HUES48 (cell line): Measurements from ENCODE around the gene CIRBP.
A peak's percentile ranks its signal among the peaks of the same experiment; 100 is the strongest.

Experiments
- H3K27ac ChIP-seq: one replicate; pipeline ENCODE4 v1.7.0; 2013; ENCODE audit warnings: low read depth, low read length, inconsistent platforms
- H3K27me3 ChIP-seq: 2 replicates; pipeline ENCODE4 v1.6.1; 2013; ENCODE audit warnings: mild to moderate bottlenecking, low read length; ENCODE audit not compliant: control insufficient read depth, insufficient read depth
- H3K36me3 ChIP-seq: 2 replicates; pipeline ENCODE4 v1.6.1; 2013; ENCODE audit warnings: low read length; ENCODE audit not compliant: control insufficient read depth, insufficient read depth
- H3K4me1 ChIP-seq: 2 replicates; pipeline ENCODE4 v1.6.1; 2013; ENCODE audit warnings: mild to moderate bottlenecking, low read length; ENCODE audit not compliant: control insufficient read depth, insufficient read depth
- H3K4me3 ChIP-seq: 2 replicates; pipeline ENCODE4 v1.5.1; 2013; ENCODE audit warnings: mild to moderate bottlenecking, low read depth, low read length
- H3K9ac ChIP-seq: 2 replicates; pipeline ENCODE4 v1.6.1; 2013; ENCODE audit warnings: mild to moderate bottlenecking, low read depth, low read length, moderate library complexity
- H3K9me3 ChIP-seq: 2 replicates; pipeline ENCODE4 v1.6.1; 2013; ENCODE audit warnings: low read length; ENCODE audit not compliant: control insufficient read depth, insufficient read depth

The CIRBP gene

DNA sequence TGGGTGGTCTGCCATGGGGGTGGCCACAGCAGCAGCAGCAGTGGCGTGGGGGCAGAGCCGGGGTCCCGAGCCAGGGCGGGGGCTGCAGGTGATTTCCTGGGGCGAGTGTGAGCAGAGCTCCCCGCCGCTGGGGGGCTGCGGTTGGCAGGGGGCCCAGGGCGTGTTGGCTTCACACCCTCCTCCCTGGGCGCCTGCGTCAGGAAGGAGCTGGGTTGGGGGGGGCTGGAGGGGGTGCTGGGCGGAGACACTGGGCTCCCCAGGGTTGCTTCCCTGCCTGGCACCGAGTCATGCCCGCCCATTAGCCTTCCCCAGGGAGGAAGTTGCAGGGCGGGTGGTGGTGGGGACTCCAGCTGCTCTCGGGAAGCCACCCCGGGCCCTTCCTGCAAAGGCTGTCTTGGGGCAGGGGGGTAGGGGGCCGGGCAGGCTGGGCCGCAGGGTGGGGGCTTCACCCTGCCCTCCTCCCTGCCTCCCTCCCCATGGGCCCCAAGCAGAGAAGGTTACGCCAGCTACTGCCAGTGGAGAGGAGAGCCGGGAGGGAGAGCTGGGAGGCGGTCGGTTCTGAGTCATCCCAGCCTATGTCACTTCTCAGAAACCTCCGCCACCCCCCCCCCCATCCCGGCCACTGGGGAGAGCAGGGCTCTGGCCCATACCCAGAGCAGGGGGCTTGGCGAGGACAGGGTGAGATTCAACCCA is 16.2 kb upstream of the CIRBP start:
- Histone ChIP-seq H3K9me3 (no peaks in the 10 kb centered on the region), H3K9ac (no peak overlapping the region), H3K4me1 (no peaks in the 10 kb centered on the region; the same call in 1 of the 2 replicates), H3K36me3 (peaks cover 55% of the 10 kb centered on the region), H3K4me3 (no peak overlapping the region), H3K27ac (peak overlapping the region; percentile 89), H3K27me3 (no peaks in the 10 kb centered on the region)

DNA sequence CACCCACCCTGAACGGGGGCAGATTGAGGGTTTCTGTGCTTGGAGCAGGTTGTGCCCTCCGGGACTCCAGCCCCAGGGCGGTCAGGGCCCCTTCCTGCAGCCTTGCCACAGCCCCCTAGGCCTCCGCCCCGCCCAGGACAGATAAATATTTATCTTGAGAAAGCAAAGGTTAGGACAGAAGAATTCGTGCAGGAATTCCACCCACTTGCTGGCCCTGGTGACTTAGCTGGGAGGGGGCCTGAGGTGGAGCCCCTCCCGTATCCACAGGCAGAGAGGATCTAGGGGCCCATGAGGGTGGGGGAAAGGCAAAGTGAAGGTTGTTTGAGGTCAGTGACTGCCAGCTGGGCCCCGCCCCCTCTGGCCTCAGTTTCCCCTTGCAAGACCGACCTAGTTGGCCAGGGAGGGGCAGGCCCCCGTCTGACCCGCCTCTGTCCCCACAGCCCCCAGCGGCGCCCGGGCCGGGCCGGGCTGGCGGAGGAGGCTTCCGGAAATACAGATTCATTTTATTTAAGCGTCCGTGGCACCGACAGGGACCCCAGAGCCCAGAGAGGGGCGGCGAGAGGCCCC is 15.5 kb upstream of the CIRBP start:
- Histone ChIP-seq H3K4me1 (no peaks in the 10 kb centered on the region; the same call in 1 of the 2 replicates), H3K4me3 (no peak overlapping the region), H3K9ac (no peak overlapping the region), H3K27me3 (no peaks in the 10 kb centered on the region), H3K27ac (peak overlapping the region; percentile 89), H3K9me3 (no peaks in the 10 kb centered on the region), H3K36me3 (peaks cover 58% of the 10 kb centered on the region)

GRCh38 chr19:1254081-1254527 is 15.0 kb upstream of the CIRBP start:
- peaks cover 58% of the 10 kb centered on the region for H3K36me3 ChIP-seq
- no peaks in the 10 kb centered on the region; the same call in 1 of the 2 replicates for H3K4me1 ChIP-seq
- H3K27me3 ChIP-seq, result no peaks in the 10 kb centered on the region
- peak overlapping the region; percentile 89 for H3K27ac ChIP-seq
- H3K4me3 ChIP-seq, result no peak overlapping the region
- no peak overlapping the region for H3K9ac ChIP-seq
- H3K9me3 ChIP-seq, result no peaks in the 10 kb centered on the region

- H3K9ac ChIP-seq, result no peak overlapping the region
- no peak overlapping the region for H3K4me3 ChIP-seq
- H3K4me1 ChIP-seq, result peaks cover 4% of the 10 kb centered on the region; the same call in 1 of the 2 replicates
- H3K9me3 ChIP-seq, result no peaks in the 10 kb centered on the region
- H3K27ac ChIP-seq, result peak overlapping the region; percentile 89
- H3K27me3 ChIP-seq, result no peaks in the 10 kb centered on the region
- peaks cover 58% of the 10 kb centered on the region for H3K36me3 ChIP-seq
Observed at GRCh38 chr19:1254530-1255185, 14.5 kb upstream of the CIRBP start.

- H3K27ac ChIP-seq, result peak overlapping the region; percentile 89
- peaks cover 11% of the 10 kb centered on the region; the same call in 1 of the 2 replicates for H3K4me1 ChIP-seq
- H3K27me3 ChIP-seq, result no peaks in the 10 kb centered on the region
- no peak overlapping the region for H3K9ac ChIP-seq
- H3K9me3 ChIP-seq, result no peaks in the 10 kb centered on the region
- H3K4me3 ChIP-seq, result no peak overlapping the region
- H3K36me3 ChIP-seq, result peaks cover 58% of the 10 kb centered on the region
Observed at GRCh38 chr19:1255186-1256161, 13.7 kb upstream of the CIRBP start.

GRCh38 chr19:1256646-1257474 is 12.3 kb upstream of the CIRBP start:
- Histone ChIP-seq H3K4me3 (no peak overlapping the region), H3K27me3 (no peaks in the 10 kb centered on the region), H3K4me1 (peaks cover 18% of the 10 kb centered on the region; the same call in 1 of the 2 replicates), H3K9ac (no peak overlapping the region), H3K9me3 (no peaks in the 10 kb centered on the region), H3K27ac (peak overlapping the region; percentile 3), H3K36me3 (peaks cover 50% of the 10 kb centered on the region)

DNA sequence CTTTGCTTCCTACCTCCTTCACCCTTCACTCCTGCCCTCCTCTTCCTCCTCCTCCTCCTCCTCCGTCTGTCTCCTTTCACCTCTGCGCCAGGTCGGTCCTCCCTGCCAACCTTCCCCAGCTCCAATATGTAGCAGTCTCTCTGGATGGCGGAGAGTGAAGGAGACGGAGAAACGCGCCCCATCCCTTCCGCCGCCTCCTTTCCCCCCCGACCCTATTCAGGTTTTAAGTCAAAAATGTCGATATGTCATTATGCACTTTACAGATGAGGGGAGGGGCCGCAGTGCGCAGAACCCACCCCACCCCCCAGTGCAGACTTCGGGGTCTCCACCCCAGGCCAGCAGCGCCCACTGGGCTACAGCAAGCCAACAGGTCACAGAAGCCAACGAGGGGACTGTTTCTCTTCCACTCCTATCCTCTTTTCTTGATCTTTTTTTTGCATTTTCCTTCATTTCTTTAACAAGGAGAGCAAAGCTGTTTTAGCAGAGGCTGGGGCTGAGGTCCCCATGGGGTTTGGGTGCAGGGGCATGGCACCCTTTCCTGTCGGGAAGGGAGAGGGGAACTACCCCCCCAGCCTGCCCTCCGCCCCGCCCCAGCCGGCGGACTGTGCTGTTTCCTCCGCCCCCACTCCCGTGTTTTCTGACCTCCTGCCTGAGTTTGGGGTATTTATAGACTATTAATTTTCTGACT is 11.5 kb upstream of the CIRBP start:
- peaks cover 49% of the 10 kb centered on the region for H3K36me3 ChIP-seq
- H3K27ac ChIP-seq, result peak overlapping the region; percentile 64
- peaks cover 24% of the 10 kb centered on the region; the same call in 1 of the 2 replicates for H3K4me1 ChIP-seq
- H3K27me3 ChIP-seq, result no peaks in the 10 kb centered on the region
- H3K9me3 ChIP-seq, result no peaks in the 10 kb centered on the region
- no peak overlapping the region for H3K9ac ChIP-seq
- no peak overlapping the region for H3K4me3 ChIP-seq

DNA sequence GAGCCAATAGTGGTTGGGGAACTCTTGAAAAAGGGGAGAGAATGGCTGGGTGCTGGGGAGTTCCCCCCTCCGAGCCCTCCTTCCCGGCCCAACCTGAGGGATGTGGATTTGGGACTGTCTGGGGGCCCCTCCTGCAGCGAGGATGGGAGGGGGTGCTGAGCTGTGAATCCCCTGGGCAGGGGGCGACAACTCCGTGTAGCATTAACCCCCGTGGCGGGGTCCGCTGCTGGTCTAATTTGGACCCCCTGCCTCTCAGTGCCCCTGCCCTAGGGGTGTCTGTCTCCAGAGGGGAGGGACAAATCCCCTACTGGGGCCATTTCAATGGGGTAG is 11.0 kb upstream of the CIRBP start:
- H3K4me3 ChIP-seq, result no peak overlapping the region
- H3K36me3 ChIP-seq, result peaks cover 49% of the 10 kb centered on the region
- H3K27me3 ChIP-seq, result no peaks in the 10 kb centered on the region
- no peaks in the 10 kb centered on the region for H3K9me3 ChIP-seq
- peaks cover 29% of the 10 kb centered on the region for H3K4me1 ChIP-seq
- peak overlapping the region; percentile 92 for H3K27ac ChIP-seq
- H3K9ac ChIP-seq, result no peak overlapping the region

- no peak overlapping the region for H3K4me3 ChIP-seq
- no peaks in the 10 kb centered on the region for H3K27me3 ChIP-seq
- H3K36me3 ChIP-seq, result peaks cover 43% of the 10 kb centered on the region
- no peak overlapping the region for H3K9ac ChIP-seq
- peak overlapping the region; percentile 92 for H3K27ac ChIP-seq
- peaks cover 32% of the 10 kb centered on the region for H3K4me1 ChIP-seq
- H3K9me3 ChIP-seq, result no peaks in the 10 kb centered on the region
Observed at GRCh38 chr19:1258707-1259205, 10.4 kb upstream of the CIRBP start.
